HEK293 (cell line): ENCODE measurements around the gene LMO3.

Source experiments
- CTCF ChIA-PET: fragments of 350-600 bp; formaldehyde crosslinking; extraction: SDS; loops from one replicate; lab custom pipeline; 2021; ENCODE audit warnings: antibody characterized with exemption; lab: Yijun Ruan, JAX
- POLR2A ChIA-PET: fragments of 300-600 bp; formaldehyde crosslinking; extraction: SDS; loops from one replicate; lab custom pipeline; 2020; ENCODE audit warnings: antibody characterized with exemption, inconsistent platforms; lab: Yijun Ruan, JAX
- H3K27ac ChIP-seq: fragments of 200-500 bp; sonication (Bioruptor generic); 2 replicates; pipeline ENCODE4 v1.5.1; 2014; ENCODE audit warnings: low read depth, low read length, control low read depth, inconsistent platforms; ENCODE audit errors: extremely low read depth
- H3K36me3 ChIP-seq, 2 experiments: fragments of 200-500 bp in 1 of 2; sonication (Bioruptor generic) in 1 of 2; 1 replicate in 1 of 2; 2 replicates in 1 of 2; pipeline ENCODE4 v1.5.1; 2014 to 2017; ENCODE audit warnings: inconsistent platforms in 2 of 2, low read length in 2 of 2; ENCODE audit not compliant: control insufficient read depth in 2 of 2, insufficient read depth in 1 of 2
- H3K4me1 ChIP-seq: fragments of 200-500 bp; sonication (Bioruptor generic); 2 replicates; pipeline ENCODE4 v1.5.1; 2014; ENCODE audit warnings: mild to moderate bottlenecking, low read length, inconsistent platforms; ENCODE audit not compliant: control insufficient read depth, insufficient read depth
- H3K4me3 ChIP-seq: 2 replicates; pipeline ENCODE4 v1.5.1; 2011; ENCODE audit warnings: low read depth, mild to moderate bottlenecking, control low read depth, low read length, moderate library complexity
- H3K9me3 ChIP-seq: fragments of 200-500 bp; sonication (Bioruptor generic); 2 replicates; pipeline ENCODE4 v1.5.1; 2014; ENCODE audit warnings: low read depth, low read length, inconsistent platforms; ENCODE audit not compliant: control insufficient read depth, insufficient read depth
- GLIS1 ChIP-seq: fragments of 450-650 bp; formaldehyde crosslinking; IDR thresholded peaks from 2 replicates; pipeline ENCODE4 v1.5.1; 2016; ENCODE audit warnings: missing biosample characterization, missing genetic modification characterization
- KLF1 ChIP-seq: fragments of 450-650 bp; formaldehyde crosslinking; IDR thresholded peaks from 2 replicates; pipeline ENCODE4 v1.5.1; 2016; ENCODE audit warnings: missing biosample characterization, missing genetic modification characterization
- SCRT2 ChIP-seq: fragments of 450-650 bp; formaldehyde crosslinking; IDR thresholded peaks from 2 replicates; pipeline ENCODE4 v1.5.1; 2016; ENCODE audit warnings: missing biosample characterization, missing genetic modification characterization
- ZBTB17 ChIP-seq: fragments of 450-650 bp; formaldehyde crosslinking; IDR thresholded peaks from 2 replicates; pipeline ENCODE4 v1.5.1; 2016; ENCODE audit warnings: missing biosample characterization, missing genetic modification characterization
- ZBTB20 ChIP-seq: fragments of 450-650 bp; formaldehyde crosslinking; IDR thresholded peaks from 2 replicates; pipeline ENCODE4 v1.5.1; 2016; ENCODE audit warnings: missing biosample characterization, missing genetic modification characterization
- ZFP41 ChIP-seq: fragments of 450-650 bp; formaldehyde crosslinking; IDR thresholded peaks from 2 replicates; pipeline ENCODE4 v1.5.1; 2016; ENCODE audit warnings: missing biosample characterization, missing genetic modification characterization, borderline replicate concordance
- ZNF175 ChIP-seq: fragments of 450-650 bp; formaldehyde crosslinking; IDR thresholded peaks from 2 replicates; pipeline ENCODE4 v1.5.1; 2016; ENCODE audit warnings: missing biosample characterization, missing genetic modification characterization
- ZNF24 ChIP-seq: fragments of 450-650 bp; formaldehyde crosslinking; IDR thresholded peaks from 2 replicates; pipeline ENCODE4 v1.5.1; 2016; ENCODE audit warnings: missing biosample characterization, missing genetic modification characterization
- ZNF335 ChIP-seq: fragments of 450-650 bp; formaldehyde crosslinking; conservative IDR thresholded peaks from 2 replicates; pipeline ENCODE4 v1.5.1; 2016; ENCODE audit warnings: missing biosample characterization, missing genetic modification characterization
- ZNF514 ChIP-seq: fragments of 450-650 bp; formaldehyde crosslinking; IDR thresholded peaks from 2 replicates; pipeline ENCODE4 v1.5.1; 2016; ENCODE audit warnings: missing biosample characterization, missing genetic modification characterization
- ZNF544 ChIP-seq: fragments of 450-650 bp; formaldehyde crosslinking; IDR thresholded peaks from 2 replicates; pipeline ENCODE4 v1.5.0; 2017; ENCODE audit warnings: missing biosample characterization, missing genetic modification characterization
- ZNF600 ChIP-seq: fragments of 450-650 bp; formaldehyde crosslinking; IDR thresholded peaks from 2 replicates; pipeline ENCODE4 v1.5.1; 2016; ENCODE audit warnings: missing biosample characterization, missing genetic modification characterization
- ZNF830 ChIP-seq: fragments of 450-650 bp; IDR thresholded peaks from 2 replicates; pipeline ENCODE4 v1.5.0; 2018; ENCODE audit warnings: missing biosample characterization, missing genetic modification characterization, low read depth, mild to moderate bottlenecking, moderate library complexity
- TF ChIP-seq, protein P1 (sequence below): fragments of 450-650 bp; formaldehyde crosslinking; IDR thresholded peaks from 2 replicates; pipeline ENCODE4 v1.5.1; 2017; ENCODE audit warnings: missing biosample characterization, missing genetic modification characterization
- TF ChIP-seq, protein P2 (sequence below): fragments of 450-650 bp; formaldehyde crosslinking; optimal IDR thresholded peaks from 2 replicates; pipeline ENCODE3; 2016; ENCODE audit warnings: missing biosample characterization, mild to moderate bottlenecking, missing genetic modification characterization
- TF ChIP-seq, protein P3 (sequence below): fragments of 450-650 bp; formaldehyde crosslinking; IDR thresholded peaks from 2 replicates; pipeline ENCODE4 v1.5.1; 2016; ENCODE audit warnings: missing biosample characterization, missing genetic modification characterization

LMO3 gene

DNA sequence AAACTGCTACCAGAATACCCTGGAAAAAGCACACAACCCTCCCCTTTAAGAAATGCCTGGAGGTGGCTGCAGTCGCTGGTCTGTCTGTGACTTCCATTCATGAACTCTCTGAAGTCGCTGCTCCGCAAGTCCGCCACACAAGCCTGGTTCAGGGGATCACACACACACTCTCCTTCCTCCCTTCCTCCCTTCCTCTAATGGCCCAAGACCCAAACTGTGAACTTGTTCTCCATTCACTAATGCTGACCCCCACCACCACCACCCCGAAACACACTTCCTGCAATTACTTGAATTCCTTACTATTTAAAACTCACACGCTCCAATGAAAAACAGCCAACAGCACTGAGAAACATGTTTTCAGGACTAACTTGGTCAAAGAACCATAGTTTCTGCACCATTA lies 1.0 kb upstream of the LMO3 start:
- no peak for TF ChIP-seq ZNF544 (tag by site-specific recombination)
- no peak for TF ChIP-seq ZNF175 (tag by site-specific recombination)
- no peak overlapping the region for H3K4me3 ChIP-seq
- H3K27ac ChIP-seq = no peak overlapping the region
- H3K36me3 ChIP-seq = no peaks in the 10 kb centered on the region
- CTCF ChIA-PET = no interaction called here
- no peaks in the 10 kb centered on the region for H3K9me3 ChIP-seq
- POLR2A ChIA-PET = no interaction called here
- H3K4me1 ChIP-seq = no peaks in the 10 kb centered on the region

DNA sequence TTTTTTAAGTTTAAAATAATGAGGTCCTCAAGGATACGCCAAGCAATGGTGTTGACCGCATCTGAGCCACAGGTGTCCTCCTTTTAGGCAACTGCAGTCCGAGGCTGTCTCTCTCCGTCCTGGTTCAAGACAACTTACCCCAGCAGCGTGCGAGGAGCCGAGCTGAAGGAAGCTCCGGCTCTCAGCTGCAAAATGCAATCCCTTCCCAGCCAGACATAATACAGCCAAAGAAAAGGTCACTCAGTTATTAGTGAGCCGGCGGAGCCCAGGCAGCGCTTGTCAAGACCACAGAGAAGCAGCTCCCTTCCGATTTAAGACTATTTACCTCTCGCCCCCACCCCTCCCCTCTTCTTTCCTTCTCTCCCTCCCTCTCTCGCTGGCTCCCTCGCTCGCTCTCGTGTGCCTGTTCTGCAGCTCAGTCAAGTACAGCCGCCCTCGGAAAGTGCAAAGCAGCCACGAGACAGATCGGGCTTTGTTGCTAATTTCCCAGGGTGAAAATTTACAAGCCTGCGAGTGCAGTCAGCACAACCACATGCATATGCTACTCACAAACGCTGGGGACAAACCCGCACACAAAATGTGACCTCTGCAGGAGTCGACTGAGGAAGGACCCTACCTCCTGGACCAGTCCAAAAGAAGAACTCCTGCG lies 363 bp upstream of the LMO3 start:
- TF ChIP-seq, protein P1, sequence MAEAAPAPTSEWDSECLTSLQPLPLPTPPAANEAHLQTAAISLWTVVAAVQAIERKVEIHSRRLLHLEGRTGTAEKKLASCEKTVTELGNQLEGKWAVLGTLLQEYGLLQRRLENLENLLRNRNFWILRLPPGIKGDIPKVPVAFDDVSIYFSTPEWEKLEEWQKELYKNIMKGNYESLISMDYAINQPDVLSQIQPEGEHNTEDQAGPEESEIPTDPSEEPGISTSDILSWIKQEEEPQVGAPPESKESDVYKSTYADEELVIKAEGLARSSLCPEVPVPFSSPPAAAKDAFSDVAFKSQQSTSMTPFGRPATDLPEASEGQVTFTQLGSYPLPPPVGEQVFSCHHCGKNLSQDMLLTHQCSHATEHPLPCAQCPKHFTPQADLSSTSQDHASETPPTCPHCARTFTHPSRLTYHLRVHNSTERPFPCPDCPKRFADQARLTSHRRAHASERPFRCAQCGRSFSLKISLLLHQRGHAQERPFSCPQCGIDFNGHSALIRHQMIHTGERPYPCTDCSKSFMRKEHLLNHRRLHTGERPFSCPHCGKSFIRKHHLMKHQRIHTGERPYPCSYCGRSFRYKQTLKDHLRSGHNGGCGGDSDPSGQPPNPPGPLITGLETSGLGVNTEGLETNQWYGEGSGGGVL (tag by site-specific recombination) = peak; percentile 45; the same call in 1 of the 2 replicates
- TF ChIP-seq KLF1 (tag by site-specific recombination) (no peak), ZBTB17 (peak; percentile 56), ZNF600 (tag by site-specific recombination) (no peak), ZNF335 (tag by site-specific recombination) (peak; percentile 74), SCRT2 (tag by site-specific recombination) (peak; percentile 51; the same call in 1 of the 2 replicates)
- no peaks in the 10 kb centered on the region for H3K4me1 ChIP-seq
- H3K27ac ChIP-seq = no peak overlapping the region
- H3K4me3 ChIP-seq = peak overlapping the region; percentile 41
- POLR2A ChIA-PET = no interaction called here
- no peaks in the 10 kb centered on the region for H3K9me3 ChIP-seq
- CTCF ChIA-PET = interaction anchor here (0.6 kb wide), 1 partner anchor 106 kb away, joined by 3 read pairs; no protein-coding TSS in a partner anchor
- H3K36me3 ChIP-seq = no peaks in the 10 kb centered on the region

DNA sequence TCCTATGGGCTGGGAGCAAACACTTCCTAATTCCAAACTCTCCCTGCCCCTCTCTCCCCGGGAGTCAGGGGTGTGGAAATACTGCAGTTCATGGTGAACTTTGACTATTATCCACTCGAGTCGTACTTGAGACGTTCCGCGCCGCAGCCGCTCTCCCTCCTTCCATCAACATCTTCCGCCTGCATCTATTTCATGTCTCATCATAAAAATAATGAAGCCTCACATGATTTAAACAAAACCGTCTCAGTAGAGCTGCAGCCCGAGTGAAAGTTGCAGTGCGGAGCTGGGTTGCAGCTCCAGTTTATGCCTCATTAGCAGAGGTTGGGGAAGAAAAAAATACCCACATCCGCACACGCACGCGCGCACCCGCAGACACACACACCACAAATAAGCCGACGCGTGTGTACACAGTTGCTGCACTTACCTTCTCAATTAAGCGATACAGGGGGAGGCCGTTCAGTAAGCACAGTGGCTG lies 283 bp downstream of the LMO3 start:
- TF ChIP-seq, protein P2, sequence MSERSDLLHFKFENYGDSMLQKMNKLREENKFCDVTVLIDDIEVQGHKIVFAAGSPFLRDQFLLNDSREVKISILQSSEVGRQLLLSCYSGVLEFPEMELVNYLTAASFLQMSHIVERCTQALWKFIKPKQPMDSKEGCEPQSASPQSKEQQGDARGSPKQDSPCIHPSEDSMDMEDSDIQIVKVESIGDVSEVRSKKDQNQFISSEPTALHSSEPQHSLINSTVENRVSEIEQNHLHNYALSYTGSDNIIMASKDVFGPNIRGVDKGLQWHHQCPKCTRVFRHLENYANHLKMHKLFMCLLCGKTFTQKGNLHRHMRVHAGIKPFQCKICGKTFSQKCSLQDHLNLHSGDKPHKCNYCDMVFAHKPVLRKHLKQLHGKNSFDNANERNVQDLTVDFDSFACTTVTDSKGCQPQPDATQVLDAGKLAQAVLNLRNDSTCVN (tag by site-specific recombination) = peak; percentile 29
- TF ChIP-seq ZNF24 (tag by site-specific recombination) = no peak
- no peak overlapping the region for H3K27ac ChIP-seq
- no peaks in the 10 kb centered on the region for H3K9me3 ChIP-seq
- H3K36me3 ChIP-seq = no peaks in the 10 kb centered on the region
- ChIA-PET POLR2A (no interaction called here), CTCF (interaction anchor here (0.6 kb wide), 1 partner anchor 106 kb away, joined by 3 read pairs; no protein-coding TSS in a partner anchor)
- peak overlapping the region; percentile 41 for H3K4me3 ChIP-seq
- no peaks in the 10 kb centered on the region for H3K4me1 ChIP-seq

DNA sequence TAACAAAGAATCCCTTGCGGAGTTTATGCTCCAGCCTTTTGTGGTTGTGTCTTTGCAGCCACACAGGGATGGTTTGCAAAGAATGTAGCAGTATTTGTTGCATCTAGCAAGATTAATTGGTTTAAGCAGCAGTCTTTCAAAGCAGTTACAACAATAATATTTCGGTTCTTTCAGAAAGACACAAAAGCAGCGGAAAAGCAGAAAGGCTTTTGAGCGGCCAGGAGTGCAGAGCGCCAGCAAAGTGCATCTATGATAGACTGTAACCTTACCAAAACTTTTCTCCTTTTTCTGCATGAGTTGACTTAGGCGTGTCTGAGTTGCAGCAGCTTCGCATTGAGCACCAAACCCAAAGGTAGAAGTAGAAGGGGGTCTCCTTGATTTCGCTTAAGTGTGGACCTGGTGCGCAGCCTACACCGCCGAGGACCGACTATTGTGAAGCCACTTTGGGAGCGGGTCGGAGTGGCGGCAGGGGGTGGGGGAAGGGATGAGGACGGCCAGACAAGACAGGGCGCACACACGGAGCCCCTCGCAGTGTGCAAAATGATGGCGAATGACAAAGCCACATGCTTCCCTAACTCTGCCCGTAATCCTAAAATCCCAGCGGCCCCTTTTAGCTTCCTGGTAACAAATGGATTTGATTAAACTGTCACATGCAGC lies 1.2 kb downstream of the LMO3 start:
- ChIA-PET POLR2A (no interaction called here), CTCF (interaction anchor here (0.7 kb wide), 1 partner anchor 156 kb away, joined by 4 read pairs; no protein-coding TSS in a partner anchor)
- no peaks in the 10 kb centered on the region for H3K4me1 ChIP-seq
- H3K27ac ChIP-seq = no peak overlapping the region
- H3K4me3 ChIP-seq = no peak overlapping the region
- H3K9me3 ChIP-seq = no peaks in the 10 kb centered on the region
- no peak for TF ChIP-seq ZBTB20
- TF ChIP-seq ZNF514 (tag by site-specific recombination) = no peak
- no peak for TF ChIP-seq ZFP41
- TF ChIP-seq, protein P3, sequence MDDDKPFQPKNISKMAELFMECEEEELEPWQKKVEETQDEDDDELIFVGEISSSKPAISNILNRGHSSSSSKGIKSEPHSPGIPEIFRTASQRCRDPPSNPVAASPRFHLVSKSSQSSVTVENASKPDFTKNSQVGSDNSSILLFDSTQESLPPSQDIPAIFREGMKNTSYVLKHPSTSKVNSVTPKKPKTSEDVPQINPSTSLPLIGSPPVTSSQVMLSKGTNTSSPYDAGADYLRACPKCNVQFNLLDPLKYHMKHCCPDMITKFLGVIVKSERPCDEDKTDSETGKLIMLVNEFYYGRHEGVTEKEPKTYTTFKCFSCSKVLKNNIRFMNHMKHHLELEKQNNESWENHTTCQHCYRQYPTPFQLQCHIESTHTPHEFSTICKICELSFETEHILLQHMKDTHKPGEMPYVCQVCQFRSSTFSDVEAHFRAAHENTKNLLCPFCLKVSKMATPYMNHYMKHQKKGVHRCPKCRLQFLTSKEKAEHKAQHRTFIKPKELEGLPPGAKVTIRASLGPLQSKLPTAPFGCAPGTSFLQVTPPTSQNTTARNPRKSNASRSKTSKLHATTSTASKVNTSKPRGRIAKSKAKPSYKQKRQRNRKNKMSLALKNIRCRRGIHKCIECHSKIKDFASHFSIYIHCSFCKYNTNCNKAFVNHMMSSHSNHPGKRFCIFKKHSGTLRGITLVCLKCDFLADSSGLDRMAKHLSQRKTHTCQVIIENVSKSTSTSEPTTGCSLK (tag by site-specific recombination) = no peak
- TF ChIP-seq ZNF830 (tag by site-specific recombination) = no peak
- TF ChIP-seq GLIS1 (tag by site-specific recombination) = no peak
- no peak for TF ChIP-seq ZBTB17
- TF ChIP-seq, all 188 proteins: peak for 0
- no peaks in the 10 kb centered on the region for H3K36me3 ChIP-seq
